Ecto neural progenitor cell (in vitro differentiated cells): ENCODE results near the gene DDX5.

Experiments
- DNase-seq: peaks from one replicate; pipeline ENCODE4 v3.0.0-alpha.2; 2018; ENCODE audit warnings: low spot score

Gene DDX5

GRCh38 chr17:64506201-64506575 lies at the start of gene DDX5:
DDX5 (minus strand) TSS chr17:64506289; CDS start chr17:64506119, 170 bp downstream.
- DNase-seq, result peak; percentile 100

- no peak for DNase-seq
These were observed 49.2 kb upstream of the DDX5 start for GRCh38 chr17:64555281-64555680.

GRCh38 chr17:64554028-64554637 lies 48.0 kb upstream of the DDX5 start:
- DNase-seq, result no peak

- no peak for DNase-seq
These were observed 45.4 kb upstream of the DDX5 start for GRCh38 chr17:64551461-64551860.

GRCh38 chr17:64547319-64547718 lies 41.2 kb upstream of the DDX5 start:
- DNase-seq, result peak; percentile 54

- no peak for DNase-seq
These were observed 40.6 kb upstream of the DDX5 start for GRCh38 chr17:64546716-64547115.

GRCh38 chr17:64544742-64545141 lies 38.7 kb upstream of the DDX5 start:
- DNase-seq, result no peak

GRCh38 chr17:64540118-64540776 lies 34.2 kb upstream of the DDX5 start:
- DNase-seq, result no peak

GRCh38 chr17:64538508-64539130 lies 32.5 kb upstream of the DDX5 start:
- DNase-seq, result no peak

GRCh38 chr17:64537488-64537887 lies 31.4 kb upstream of the DDX5 start:
- no peak for DNase-seq

- DNase-seq, result no peak
These were observed 30.8 kb upstream of the DDX5 start for GRCh38 chr17:64536913-64537312.

- no peak for DNase-seq
These were observed 29.3 kb upstream of the DDX5 start for GRCh38 chr17:64535357-64535756.

- DNase-seq, result no peak
These were observed 28.1 kb upstream of the DDX5 start for GRCh38 chr17:64534187-64534586.

- no peak for DNase-seq
These were observed 27.7 kb upstream of the DDX5 start for GRCh38 chr17:64533784-64534183.

- DNase-seq, result no peak
These were observed 26.3 kb upstream of the DDX5 start for GRCh38 chr17:64532409-64532808.

GRCh38 chr17:64531955-64532371 lies 25.9 kb upstream of the DDX5 start:
- DNase-seq, result no peak

GRCh38 chr17:64529221-64529620 lies 23.1 kb upstream of the DDX5 start:
- DNase-seq, result no peak

GRCh38 chr17:64527914-64528313 lies 21.8 kb upstream of the DDX5 start:
- no peak for DNase-seq

- no peak for DNase-seq
These were observed 14.3 kb upstream of the DDX5 start for GRCh38 chr17:64520359-64520758.

GRCh38 chr17:64519601-64520000 lies 13.5 kb upstream of the DDX5 start:
- no peak for DNase-seq

- DNase-seq, result no peak
These were observed 9.7 kb upstream of the DDX5 start for GRCh38 chr17:64515829-64516228.

- no peak for DNase-seq
These were observed 9.3 kb upstream of the DDX5 start for GRCh38 chr17:64515419-64515818.

- no peak for DNase-seq
These were observed 3.1 kb upstream of the DDX5 start for GRCh38 chr17:64509179-64509578.

GRCh38 chr17:64508683-64509082 lies 2.6 kb upstream of the DDX5 start:
- DNase-seq, result no peak
